OCI-LY7 (cell line): ENCODE data around the gene TRIM67. TPM values are rescaled to one million over a fixed set of nuclear protein-coding genes. Genes with fewer than 3 reads are reported as not detected.

Experiments
- BruUV-seq: library from RNA; stranded (reverse); fragments of 400-500 nt; replicated peaks from 2 replicates; lab custom pipeline; 2021; lab: Mats Ljungman, UMichigan
- CTCF ChIA-PET: fragments of 300-600 bp; sonication (Branson Sonifier 250); formaldehyde crosslinking; loops from one replicate; lab custom pipeline; 2022; ENCODE audit warnings: antibody characterized with exemption; ENCODE audit not compliant: unreplicated experiment; lab: Charles Lee
- POLR2A ChIA-PET: fragments of 300-600 bp; sonication (Branson Sonifier 250); formaldehyde crosslinking; loops from one replicate; lab custom pipeline; 2022; ENCODE audit warnings: antibody characterized with exemption; lab: Charles Lee
- DNase-seq: peaks from one replicate; pipeline ENCODE4 v3.0.0-alpha.2; 2015; ENCODE audit warnings: low spot score
- H2AFZ ChIP-seq: fragments of 200-600 bp; sonication (generic), shearing (Covaris generic); 2 replicates; pipeline ENCODE4 v1.6.1; 2014; ENCODE audit warnings: mild to moderate bottlenecking, antibody characterized with exemption, low read length, moderate library complexity
- H3K27ac ChIP-seq: fragments of 200-600 bp; sonication (generic); 2 replicates; pipeline ENCODE4 v1.5.1; 2014; ENCODE audit warnings: mixed run types, low read depth, mild to moderate bottlenecking, moderate library complexity, low read length, inconsistent platforms; ENCODE audit not compliant: poor library complexity, severe bottlenecking
- H3K36me3 ChIP-seq: fragments of 200-600 bp; sonication (generic); 2 replicates; pipeline ENCODE4 v1.6.1; 2014; ENCODE audit warnings: mild to moderate bottlenecking, antibody characterized with exemption, low read length, moderate library complexity, mixed read lengths; ENCODE audit not compliant: insufficient read depth
- H3K4me1 ChIP-seq: fragments of 200-600 bp; sonication (generic); 2 replicates; pipeline ENCODE4 v1.5.1; 2014; ENCODE audit warnings: mild to moderate bottlenecking, low read length; ENCODE audit not compliant: insufficient read depth, poor library complexity, severe bottlenecking
- H3K4me2 ChIP-seq: fragments of 200-600 bp; sonication (generic); 2 replicates; pipeline ENCODE4 v1.6.1; 2014; ENCODE audit warnings: mild to moderate bottlenecking, low read length
- H3K4me3 ChIP-seq: fragments of 200-600 bp; sonication (generic); 2 replicates; pipeline ENCODE4 v1.5.1; 2014; ENCODE audit warnings: mild to moderate bottlenecking, low read depth, low read length; ENCODE audit not compliant: poor library complexity, severe bottlenecking
- H3K79me2 ChIP-seq: fragments of 200-600 bp; sonication (generic); 2 replicates; pipeline ENCODE4 v1.6.1; 2016; ENCODE audit warnings: low read depth, mild to moderate bottlenecking, low read length, moderate library complexity, mixed read lengths; ENCODE audit not compliant: insufficient read depth
- H3K9me2 ChIP-seq: fragments of 200-600 bp; sonication (generic); 2 replicates; pipeline ENCODE4 v1.6.1; 2016; ENCODE audit warnings: mild to moderate bottlenecking, low read length, mixed read lengths; ENCODE audit not compliant: insufficient read depth
- H3K9me3 ChIP-seq: fragments of 200-600 bp; sonication (generic); 2 replicates; pipeline ENCODE4 v1.6.1; 2014; ENCODE audit warnings: mild to moderate bottlenecking, mixed run types, low read length, mixed read lengths
- H4K20me1 ChIP-seq: fragments of 200-600 bp; sonication (generic); 2 replicates; pipeline ENCODE4 v1.6.1; 2014; ENCODE audit warnings: mild to moderate bottlenecking, antibody characterized with exemption, low read length, moderate library complexity, mixed read lengths; ENCODE audit not compliant: insufficient read depth
- EZH2phosphoT487 ChIP-seq: fragments of 200-600 bp; sonication (generic); IDR thresholded peaks from 2 replicates; pipeline ENCODE4 v1.6.1; 2018; ENCODE audit warnings: low read depth, borderline replicate concordance, mild to moderate bottlenecking, mixed run types, antibody characterized with exemption, low read length, moderate library complexity, mixed read lengths
- intact Hi-C: fragments of 100-400 bp; cut with micrococcal nuclease; formaldehyde crosslinking; loops from one replicate; pipeline ENCODE4 v1.10.0; 2022; ENCODE audit not compliant: unreplicated experiment
- total RNA-seq, 2 experiments: library from RNA; depleted of rRNA in 1 of 2; stranded (reverse); fragments of >200 nt in 1 of 2; shearing (Covaris generic) in 1 of 2; gene quantifications; 2 replicates each; pipeline ENCODE4 v1.2.3, GENCODE V29; 2014 to 2022
- TF ChIP-seq, protein P1 (sequence below): fragments of 200-600 bp; sonication (generic); conservative IDR thresholded peaks from 2 replicates; pipeline ENCODE4 v1.5.1; 2014; ENCODE audit warnings: mild to moderate bottlenecking, antibody characterized with exemption, low read length, moderate library complexity, mixed read lengths

The TRIM67 gene
- total RNA-seq, 2 experiments from 2014 or later = 0.03 to 0.06 TPM

DNA sequence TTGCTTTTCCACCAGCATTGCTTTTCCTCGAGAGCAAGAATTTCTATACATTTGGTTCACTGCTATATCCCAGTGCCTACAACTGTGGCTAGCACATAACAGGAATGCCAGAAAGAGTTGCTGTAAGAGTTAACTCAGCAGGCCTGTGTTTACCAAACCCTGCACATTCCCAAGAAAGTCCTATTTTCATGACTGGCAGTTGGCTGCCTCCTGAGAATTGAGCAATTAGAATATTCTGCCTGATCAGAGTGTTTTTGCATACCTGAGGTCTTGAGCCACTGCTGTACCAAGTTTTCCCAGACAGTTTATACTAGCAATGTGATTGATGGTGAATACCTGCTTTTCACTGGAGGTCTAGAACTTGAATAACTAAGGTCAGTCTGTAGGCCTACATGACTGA lies 76.4 kb downstream of the TRIM67 start:
- H4K20me1 ChIP-seq = no peaks in the 10 kb centered on the region
- no peaks in the 10 kb centered on the region for H3K9me3 ChIP-seq
- H3K4me3 ChIP-seq = no peak overlapping the region
- no peaks in the 10 kb centered on the region for H3K9me2 ChIP-seq
- TF ChIP-seq, protein P1, sequence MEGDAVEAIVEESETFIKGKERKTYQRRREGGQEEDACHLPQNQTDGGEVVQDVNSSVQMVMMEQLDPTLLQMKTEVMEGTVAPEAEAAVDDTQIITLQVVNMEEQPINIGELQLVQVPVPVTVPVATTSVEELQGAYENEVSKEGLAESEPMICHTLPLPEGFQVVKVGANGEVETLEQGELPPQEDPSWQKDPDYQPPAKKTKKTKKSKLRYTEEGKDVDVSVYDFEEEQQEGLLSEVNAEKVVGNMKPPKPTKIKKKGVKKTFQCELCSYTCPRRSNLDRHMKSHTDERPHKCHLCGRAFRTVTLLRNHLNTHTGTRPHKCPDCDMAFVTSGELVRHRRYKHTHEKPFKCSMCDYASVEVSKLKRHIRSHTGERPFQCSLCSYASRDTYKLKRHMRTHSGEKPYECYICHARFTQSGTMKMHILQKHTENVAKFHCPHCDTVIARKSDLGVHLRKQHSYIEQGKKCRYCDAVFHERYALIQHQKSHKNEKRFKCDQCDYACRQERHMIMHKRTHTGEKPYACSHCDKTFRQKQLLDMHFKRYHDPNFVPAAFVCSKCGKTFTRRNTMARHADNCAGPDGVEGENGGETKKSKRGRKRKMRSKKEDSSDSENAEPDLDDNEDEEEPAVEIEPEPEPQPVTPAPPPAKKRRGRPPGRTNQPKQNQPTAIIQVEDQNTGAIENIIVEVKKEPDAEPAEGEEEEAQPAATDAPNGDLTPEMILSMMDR = no peak
- no peak for TF ChIP-seq EZH2phosphoT487
- intact Hi-C loops = no loop called here
- no peak overlapping the region for H3K27ac ChIP-seq
- H3K4me2 ChIP-seq = no peak overlapping the region
- peaks cover 42% of the 10 kb centered on the region for H3K79me2 ChIP-seq
- peaks cover 49% of the 10 kb centered on the region for H3K36me3 ChIP-seq
- no peak for DNase-seq
- CTCF ChIA-PET = no interaction called here
- no TSS peak for BruUV-seq
- POLR2A ChIA-PET = no interaction called here
- H3K4me1 ChIP-seq = peaks cover 25% of the 10 kb centered on the region
- H2AFZ ChIP-seq = no peak overlapping the region

DNA sequence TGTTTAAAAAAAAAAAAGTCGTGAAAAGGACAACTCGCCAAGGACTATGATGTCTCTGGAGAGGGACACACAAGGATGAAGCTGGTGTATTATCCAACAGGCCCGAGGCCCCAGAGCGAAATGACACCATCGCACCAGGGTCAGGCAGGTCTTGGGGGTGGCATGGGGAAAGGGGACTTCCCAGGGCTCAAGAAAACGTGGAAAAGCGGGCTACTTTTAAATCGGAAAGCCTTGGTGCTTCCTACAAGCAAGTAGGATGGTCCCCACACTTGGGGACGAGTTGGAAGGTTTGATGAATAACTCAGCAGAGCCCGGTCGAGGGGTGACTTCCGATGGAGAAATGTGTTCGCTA lies 78.6 kb downstream of the TRIM67 start:
- CTCF ChIA-PET = interaction anchor here (0.6 kb wide), 1 partner anchor 251 kb away, joined by 3 read pairs; no protein-coding TSS in a partner anchor
- intact Hi-C loops = loop anchor here (2.0 to 5.0 kb wide), 2 partner anchors 94 to 182 kb away; partner anchors contain the start of gene EGLN1
- DNase-seq = no peak

More for the DNA sequence above, 78.6 kb downstream of the TRIM67 start:
- Histone ChIP-seq H3K4me1 (peaks cover 25% of the 10 kb centered on the region), H3K4me3 (peak overlapping the region; percentile 97), H3K4me2 (peak overlapping the region; percentile 96), H3K9me2 (no peaks in the 10 kb centered on the region), H3K9me3 (no peaks in the 10 kb centered on the region), H3K79me2 (peaks cover 63% of the 10 kb centered on the region), H2AFZ (peak overlapping the region; percentile 91), H3K27ac (peak overlapping the region; percentile 60), H3K36me3 (peaks cover 50% of the 10 kb centered on the region), H4K20me1 (no peaks in the 10 kb centered on the region)
- POLR2A ChIA-PET = interaction anchor here (0.6 to 1.9 kb wide), 7 partner anchors 8 to 661 kb away, joined by 3 to 8 read pairs (median 3); partner anchors contain the start of genes EXOC8 and SPRTN
- TSS peak; percentile 78 for BruUV-seq
- TF ChIP-seq EZH2phosphoT487 = no peak
- TF ChIP-seq, protein P1 = no peak
